ENCODE results near the gene HTR3E. TPM values are rescaled to one million over a fixed set of nuclear protein-coding genes. Genes with fewer than 3 reads are reported as not detected.
"Not testable (repeated sequence)": the region's sequence is repeated elsewhere in the genome, so short reads cannot be mapped to it uniquely, and the experiment has no call there.

The HTR3E gene
- total RNA-seq, 1 donor from 2014 or later, result not detected

DNA sequence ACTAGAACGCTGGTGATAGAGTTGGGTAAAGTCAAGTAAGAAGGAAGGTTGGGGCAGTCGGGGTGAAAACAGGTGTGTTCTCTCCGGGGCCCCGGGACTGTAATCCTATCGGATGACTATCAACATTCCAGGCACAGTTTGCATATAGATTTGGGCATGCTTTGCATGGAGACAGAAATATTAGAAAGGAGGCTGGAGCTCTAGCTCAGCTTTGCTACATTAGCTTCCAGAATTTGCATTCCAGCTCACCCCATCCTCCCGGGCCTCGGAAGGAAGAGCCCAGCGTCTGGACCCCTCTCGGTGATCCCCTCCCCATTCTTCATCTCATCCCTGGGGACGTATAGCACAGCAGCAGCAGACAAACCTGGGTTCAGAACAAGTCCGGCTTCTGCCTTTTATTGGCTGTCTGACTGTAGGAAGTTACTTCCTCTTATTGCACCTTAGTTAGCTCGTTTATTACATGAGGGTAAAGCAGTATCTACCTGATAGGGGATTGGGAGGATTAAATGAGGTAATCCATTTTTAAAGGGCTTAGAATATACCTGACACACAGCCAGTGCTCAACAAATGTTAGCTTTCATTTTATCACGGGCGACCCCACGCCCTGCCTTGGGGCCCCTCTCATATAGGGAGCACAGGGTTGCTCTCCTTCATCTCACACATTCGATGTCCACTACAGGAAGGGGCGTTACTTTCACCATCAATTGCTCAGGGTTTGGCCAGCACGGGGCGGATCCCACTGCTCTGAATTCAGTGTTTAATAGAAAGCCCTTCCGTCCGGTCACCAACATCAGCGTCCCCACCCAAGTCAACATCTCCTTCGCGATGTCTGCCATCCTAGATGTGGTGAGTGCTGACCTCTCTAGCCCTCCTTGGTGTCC, 3.2 kb downstream of the HTR3E start:
- H3K27me3 ChIP-seq, result no peaks in the 10 kb centered on the region
- intact Hi-C loops (cut with DNase I), result no loop called here

DNA sequence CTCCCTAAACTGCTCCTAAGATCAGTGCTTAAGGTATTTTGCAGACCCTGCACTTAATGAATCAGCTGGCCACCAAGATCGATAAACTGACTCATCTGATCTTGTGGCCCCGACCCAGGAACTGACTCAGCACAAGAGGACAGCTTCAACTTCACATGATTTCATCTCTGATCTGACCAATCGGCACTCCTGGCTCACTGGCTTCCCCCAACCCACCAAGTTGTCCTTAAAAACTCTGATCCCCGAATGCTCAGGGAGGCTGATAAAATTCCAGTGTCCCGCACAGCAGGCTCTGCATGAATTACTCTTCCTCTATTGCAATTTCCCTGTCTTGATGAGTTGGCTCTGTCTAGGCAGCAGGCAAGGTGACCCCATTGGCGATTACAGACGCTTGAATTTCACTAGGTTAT, 13.5 kb downstream of the HTR3E start:
- Histone ChIP-seq H3K4me1 (no peaks in the 10 kb centered on the region), H3K4me3 (no peak overlapping the region), H3K27ac (no peak overlapping the region), H3K27me3 (no peaks in the 10 kb centered on the region), H3K9me3 (no peaks in the 10 kb centered on the region), H3K36me3 (no peaks in the 10 kb centered on the region)
- TF ChIP-seq, protein P1, sequence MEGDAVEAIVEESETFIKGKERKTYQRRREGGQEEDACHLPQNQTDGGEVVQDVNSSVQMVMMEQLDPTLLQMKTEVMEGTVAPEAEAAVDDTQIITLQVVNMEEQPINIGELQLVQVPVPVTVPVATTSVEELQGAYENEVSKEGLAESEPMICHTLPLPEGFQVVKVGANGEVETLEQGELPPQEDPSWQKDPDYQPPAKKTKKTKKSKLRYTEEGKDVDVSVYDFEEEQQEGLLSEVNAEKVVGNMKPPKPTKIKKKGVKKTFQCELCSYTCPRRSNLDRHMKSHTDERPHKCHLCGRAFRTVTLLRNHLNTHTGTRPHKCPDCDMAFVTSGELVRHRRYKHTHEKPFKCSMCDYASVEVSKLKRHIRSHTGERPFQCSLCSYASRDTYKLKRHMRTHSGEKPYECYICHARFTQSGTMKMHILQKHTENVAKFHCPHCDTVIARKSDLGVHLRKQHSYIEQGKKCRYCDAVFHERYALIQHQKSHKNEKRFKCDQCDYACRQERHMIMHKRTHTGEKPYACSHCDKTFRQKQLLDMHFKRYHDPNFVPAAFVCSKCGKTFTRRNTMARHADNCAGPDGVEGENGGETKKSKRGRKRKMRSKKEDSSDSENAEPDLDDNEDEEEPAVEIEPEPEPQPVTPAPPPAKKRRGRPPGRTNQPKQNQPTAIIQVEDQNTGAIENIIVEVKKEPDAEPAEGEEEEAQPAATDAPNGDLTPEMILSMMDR (IDR thresholded peaks at IDR 0.05), result no peak
- TF ChIP-seq POLR2A (IDR thresholded peaks at IDR 0.05) (no peak), POLR2AphosphoS5 (IDR thresholded peaks at IDR 0.05; ENCODE audit: insufficient read depth in 1 of 2, low read depth in 1 of 2) (no peak)
- no peak for DNase-seq (ENCODE audit: extremely low spot score in 2 of 2)
- intact Hi-C loops (cut with DNase I), result no loop called here

More for the DNA sequence above, 3.2 kb downstream of the HTR3E start:
- H3K4me3 ChIP-seq, result no peak overlapping the region
- no peaks in the 10 kb centered on the region for H3K9me3 ChIP-seq
- no peak for DNase-seq (ENCODE audit: extremely low spot score in 2 of 2)
- no peaks in the 10 kb centered on the region for H3K36me3 ChIP-seq
- no peak overlapping the region for H3K27ac ChIP-seq
- no peaks in the 10 kb centered on the region for H3K4me1 ChIP-seq
- TF ChIP-seq POLR2A (IDR thresholded peaks at IDR 0.05) (no peak), POLR2AphosphoS5 (IDR thresholded peaks at IDR 0.05; ENCODE audit: insufficient read depth in 1 of 2, low read depth in 1 of 2) (no peak)
- TF ChIP-seq, protein P1 (IDR thresholded peaks at IDR 0.05), result no peak

- Histone ChIP-seq H3K4me3 (no peak overlapping the region), H3K36me3 (no peaks in the 10 kb centered on the region), H3K27ac (no peak overlapping the region), H3K27me3 (no peaks in the 10 kb centered on the region), H3K4me1 (no peaks in the 10 kb centered on the region), H3K9me3 (no peaks in the 10 kb centered on the region)
- intact Hi-C loops (cut with DNase I), result no loop called here
- TF ChIP-seq, protein P1 (IDR thresholded peaks at IDR 0.05), result no peak
- TF ChIP-seq POLR2AphosphoS5 (IDR thresholded peaks at IDR 0.05; ENCODE audit: insufficient read depth in 1 of 2, low read depth in 1 of 2), result no peak
- TF ChIP-seq POLR2A (IDR thresholded peaks at IDR 0.05), result no peak
- DNase-seq (ENCODE audit: extremely low spot score in 2 of 2), result no peak
Observed at GRCh38 chr3:184116017-184116416, 19.2 kb downstream of the HTR3E start.

- Histone ChIP-seq H3K4me1 (no peaks in the 10 kb centered on the region), H3K27me3 (no peaks in the 10 kb centered on the region), H3K36me3 (no peaks in the 10 kb centered on the region), H3K9me3 (no peaks in the 10 kb centered on the region), H3K27ac (no peak overlapping the region), H3K4me3 (no peak overlapping the region)
- intact Hi-C loops (cut with DNase I), result no loop called here
- no peak for TF ChIP-seq POLR2A (IDR thresholded peaks at IDR 0.05)
- TF ChIP-seq, protein P1 (IDR thresholded peaks at IDR 0.05), result no peak
- TF ChIP-seq POLR2AphosphoS5 (IDR thresholded peaks at IDR 0.05; ENCODE audit: insufficient read depth in 1 of 2, low read depth in 1 of 2), result no peak
- DNase-seq (ENCODE audit: extremely low spot score in 2 of 2), result no peak
Observed at GRCh38 chr3:184117636-184118035, 20.8 kb downstream of the HTR3E start.

DNA sequence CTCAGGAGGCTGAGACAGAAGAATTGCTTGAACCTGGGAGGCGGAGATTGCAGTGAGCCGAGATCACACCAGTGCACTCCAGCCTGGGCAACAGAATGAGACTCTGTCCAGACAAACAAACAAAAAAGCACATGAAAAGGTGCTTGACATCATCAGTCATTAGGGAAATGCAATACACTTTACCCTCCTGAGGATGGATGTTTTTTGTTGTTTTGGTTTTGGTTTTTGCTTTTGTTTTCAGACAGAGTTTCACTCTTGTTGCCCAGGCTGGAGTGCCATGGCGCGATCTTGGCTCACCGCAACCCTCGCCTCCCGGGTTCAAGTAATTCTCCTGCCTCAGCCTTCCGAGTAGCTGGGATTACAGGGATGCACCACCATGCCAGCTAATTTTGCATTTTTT, 24.2 kb downstream of the HTR3E start:
- DNase-seq (ENCODE audit: extremely low spot score in 2 of 2); H3K4me3 ChIP-seq; H3K36me3 ChIP-seq; intact Hi-C loops (cut with DNase I); H3K9me3 ChIP-seq; H3K27me3 ChIP-seq; H3K27ac ChIP-seq; H3K4me1 ChIP-seq: not testable (repeated sequence)

Measured in vagina (tissue), 2 donors.